ENCODE measurements around the gene XXYLT1.
"Not testable (repeated sequence)": the region's sequence is repeated elsewhere in the genome, so short reads cannot be mapped to it uniquely, and the experiment has no call there.

XXYLT1 gene

DNA sequence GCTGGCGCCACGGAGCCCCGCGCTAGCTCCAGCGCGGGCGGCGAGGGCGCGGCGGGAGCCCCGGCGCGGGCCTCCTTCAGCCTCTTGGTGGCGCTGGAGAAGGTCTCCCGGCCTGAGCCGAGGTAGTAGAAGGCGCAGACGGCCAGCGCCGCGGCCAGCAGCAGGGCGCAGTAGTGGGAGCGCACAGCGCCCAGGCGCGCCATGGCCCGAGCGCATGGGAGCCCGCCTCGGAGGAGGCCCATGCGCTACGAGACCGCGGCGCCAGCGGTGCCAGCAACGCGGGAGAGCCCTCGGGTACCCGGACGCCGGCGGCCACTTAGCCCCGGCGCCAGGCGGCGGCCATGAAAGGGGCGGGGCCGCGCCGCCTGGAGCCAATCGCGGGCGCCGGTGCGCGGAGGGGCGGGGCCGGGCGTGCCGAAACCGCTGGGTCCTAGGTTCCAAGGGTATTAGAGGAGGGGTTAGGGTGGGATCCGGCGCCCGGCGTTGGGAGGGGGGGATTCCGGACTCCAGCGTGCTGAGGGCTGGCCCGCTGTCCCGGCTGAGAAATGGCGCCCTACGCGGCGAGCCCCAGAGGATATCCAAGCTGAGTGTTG, at the start of gene XXYLT1:
Gene XXYLT1, minus strand, starts transcription at position 343 of the 593 bp plus-strand sequence. Its CDS starts 101 bp downstream, at position 242.
- DNase-seq = peak; percentile 79 to 84

- DNase-seq = no peak
Measured at GRCh38 chr3:195319060-195319459, 48.1 kb upstream of the XXYLT1 start.

GRCh38 chr3:195312714-195313113, 41.8 kb upstream of the XXYLT1 start:
- no peak for DNase-seq

- DNase-seq = no peak
Measured at GRCh38 chr3:195307711-195308110, 36.8 kb upstream of the XXYLT1 start.

DNA sequence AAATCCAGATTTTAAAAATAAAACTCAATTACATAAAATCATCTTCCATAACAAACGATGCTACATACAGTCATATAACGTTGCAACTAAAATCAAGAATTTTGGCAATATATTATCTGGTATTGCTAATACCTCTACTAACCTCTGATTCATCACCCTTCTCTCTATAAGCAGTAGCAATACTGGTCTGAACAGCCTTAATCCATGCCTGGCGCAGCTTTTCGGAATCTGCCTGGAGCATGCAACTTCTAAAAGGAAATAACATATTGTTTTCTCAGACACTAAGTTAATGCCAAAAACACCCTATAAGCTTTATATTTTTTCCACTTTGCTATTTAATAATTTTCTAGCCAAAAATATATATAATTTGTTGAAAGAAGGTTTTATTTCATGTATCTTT, 35.4 kb upstream of the XXYLT1 start:
- no peak for DNase-seq

DNA sequence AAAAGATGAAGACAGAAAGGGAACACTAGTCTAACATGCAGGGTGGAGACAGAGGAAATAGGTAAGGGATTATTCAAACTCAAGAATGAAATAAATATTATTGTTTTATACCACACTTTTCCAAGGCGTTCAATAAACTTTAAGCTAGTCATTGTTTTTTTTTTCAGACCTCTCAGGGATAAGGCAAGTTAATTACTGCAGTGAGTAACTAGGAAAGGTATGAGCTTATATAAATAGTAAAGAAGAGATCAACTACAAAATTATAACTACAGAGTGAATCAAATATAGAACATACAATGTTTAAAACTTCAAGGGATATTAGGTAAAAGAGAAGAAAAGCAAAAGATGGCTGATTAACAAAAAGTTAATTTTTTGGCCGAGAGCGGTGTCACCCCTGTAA, 31.5 kb upstream of the XXYLT1 start:
- no peak for DNase-seq

DNA sequence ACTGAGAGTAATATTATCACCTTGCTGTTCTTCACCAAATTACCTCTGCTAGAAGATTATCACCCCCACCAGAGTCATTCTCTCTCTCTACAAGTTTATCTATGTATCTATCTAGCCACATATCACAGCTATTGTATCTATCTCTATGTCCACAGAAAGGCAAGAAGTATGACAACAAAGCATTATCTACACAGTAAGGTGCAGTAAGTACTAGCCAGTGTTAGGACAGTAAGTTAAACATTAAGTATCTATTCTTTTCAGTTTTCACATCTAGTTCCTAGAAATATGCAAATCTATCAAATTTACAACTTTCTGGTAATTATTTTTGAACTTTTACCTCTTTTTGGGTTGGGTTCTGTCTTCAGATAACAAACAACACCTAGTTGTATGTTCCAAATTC, 26.5 kb upstream of the XXYLT1 start:
- no peak for DNase-seq

GRCh38 chr3:195296662-195297061, 25.7 kb upstream of the XXYLT1 start:
- DNase-seq = no peak

DNA sequence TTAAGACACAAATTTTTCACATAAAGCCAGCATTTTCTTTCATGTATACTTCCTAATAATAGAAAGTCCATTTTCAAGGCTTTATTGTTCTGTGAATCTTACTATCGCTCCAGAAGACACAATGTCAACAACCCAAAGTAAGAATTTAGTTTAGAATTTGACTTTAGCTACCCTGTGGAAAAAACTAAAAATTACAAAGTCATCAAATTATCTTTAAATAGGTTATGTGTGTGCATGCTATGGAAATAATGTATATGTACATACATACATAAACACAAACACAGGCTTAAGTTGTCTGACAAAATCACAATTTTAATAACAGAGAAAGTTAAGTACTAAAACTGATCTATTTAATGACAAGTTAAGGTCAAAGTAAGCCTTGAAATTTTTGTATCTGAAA, 20.2 kb upstream of the XXYLT1 start:
- no peak for DNase-seq

GRCh38 chr3:195290643-195291042, 19.7 kb upstream of the XXYLT1 start:
- DNase-seq = not testable (repeated sequence)

GRCh38 chr3:195286115-195286872, 15.3 kb upstream of the XXYLT1 start:
- no peak for DNase-seq

- DNase-seq = no peak
Measured at GRCh38 chr3:195285372-195285771, 14.4 kb upstream of the XXYLT1 start.

GRCh38 chr3:195284842-195285241, 13.9 kb upstream of the XXYLT1 start:
- no peak for DNase-seq

DNA sequence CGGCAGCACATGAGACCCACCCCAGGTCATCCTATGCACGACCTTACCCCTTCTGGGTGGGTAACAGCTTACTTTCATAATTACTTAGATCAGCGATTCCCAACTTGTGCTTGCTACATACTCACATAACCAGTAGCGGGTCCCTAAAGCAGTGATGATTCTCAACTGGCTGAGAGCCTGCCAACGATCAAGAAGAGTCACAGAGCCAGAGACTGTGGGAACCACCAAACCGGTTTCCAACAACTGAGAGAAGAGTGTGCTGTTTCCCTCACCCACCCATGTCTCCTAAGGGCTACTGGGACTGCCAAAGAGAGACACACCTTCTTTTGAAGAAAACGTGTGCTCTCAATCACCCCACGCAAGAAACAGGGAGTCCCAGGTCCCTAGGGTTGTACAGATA, 12.0 kb upstream of the XXYLT1 start:
- no peak for DNase-seq

GRCh38 chr3:195274259-195274966, 3.5 kb upstream of the XXYLT1 start:
- no peak for DNase-seq

DNA sequence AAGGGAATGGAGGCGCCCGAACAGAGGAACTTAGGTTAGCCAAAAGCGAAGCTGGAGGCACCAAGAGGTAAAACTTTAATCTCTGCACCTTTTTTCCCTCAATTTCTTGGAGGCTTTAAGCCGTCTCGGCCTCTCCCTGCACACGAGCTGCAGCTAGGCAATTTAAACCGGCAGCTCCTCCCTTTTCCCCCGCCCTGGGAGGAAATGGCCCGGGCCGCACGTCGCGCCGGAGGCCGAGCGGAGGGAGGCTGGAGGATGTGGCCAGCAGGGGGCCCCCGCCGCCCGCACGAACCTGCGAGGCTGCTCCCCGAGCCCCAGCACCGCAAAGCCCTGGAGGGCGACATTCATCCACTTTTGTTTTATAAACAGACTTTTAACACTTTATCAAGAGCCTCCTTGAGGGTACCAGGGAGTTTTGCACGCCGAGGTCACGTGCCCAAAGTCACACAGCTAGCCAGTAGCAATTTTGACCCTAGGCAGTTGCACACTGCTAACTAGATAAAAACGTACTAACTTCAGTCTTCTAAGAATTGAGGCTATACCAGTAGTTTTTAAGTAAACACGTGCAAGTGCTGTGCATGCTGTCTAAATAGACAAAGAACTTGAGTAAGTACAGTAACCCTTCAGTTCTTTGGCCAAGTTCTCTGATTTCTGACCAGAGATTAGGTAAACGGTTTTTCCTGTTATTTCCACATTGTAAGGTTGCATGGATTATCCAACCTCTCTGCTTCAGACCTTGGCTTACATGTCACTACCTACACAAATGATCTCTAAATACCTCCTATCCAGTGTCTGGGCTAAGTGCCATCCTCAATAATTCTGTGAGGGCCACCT, 668 bp upstream of the XXYLT1 start:
- peak; percentile 85 to 88 for DNase-seq

GRCh38 chr3:195270079-195270816, 711 bp downstream of the XXYLT1 start:
- peak; percentile 41 to 57 for DNase-seq

DNA sequence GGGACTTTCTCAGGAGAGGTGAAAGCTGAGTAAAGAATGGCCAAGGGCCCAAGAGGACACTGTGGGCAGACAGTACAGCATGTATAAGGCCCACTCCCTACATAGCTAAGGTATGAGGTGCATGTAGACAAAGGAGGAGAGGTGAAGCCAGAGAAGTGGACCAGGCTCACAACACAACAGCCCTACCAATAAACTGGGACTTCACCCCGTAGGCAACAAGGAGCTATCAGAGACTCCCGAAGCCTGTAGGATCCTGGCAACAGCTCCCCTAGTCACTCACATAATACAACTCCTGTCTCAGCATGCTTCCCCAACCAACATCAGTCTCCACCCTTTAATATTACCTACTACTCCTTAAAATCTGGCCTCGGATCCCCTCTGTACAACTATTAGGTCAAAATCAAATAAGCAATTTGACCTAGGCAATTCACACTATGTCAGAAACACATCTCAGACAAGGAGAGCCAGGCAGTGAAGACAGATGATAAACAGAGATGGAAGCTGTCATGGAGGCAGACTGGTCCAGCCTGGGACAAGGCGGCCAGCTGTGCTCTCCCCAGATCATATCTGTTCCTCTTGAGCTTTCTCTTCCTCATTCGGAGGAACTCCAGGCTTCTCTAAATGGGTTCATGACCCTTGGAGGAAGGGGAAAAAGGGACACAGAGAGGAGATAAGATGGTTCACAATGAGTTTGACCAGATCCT, 1.4 kb downstream of the XXYLT1 start:
- DNase-seq = peak; percentile 41 to 53

- DNase-seq = no peak
Measured at GRCh38 chr3:195268576-195269309, 2.2 kb downstream of the XXYLT1 start.

DNA sequence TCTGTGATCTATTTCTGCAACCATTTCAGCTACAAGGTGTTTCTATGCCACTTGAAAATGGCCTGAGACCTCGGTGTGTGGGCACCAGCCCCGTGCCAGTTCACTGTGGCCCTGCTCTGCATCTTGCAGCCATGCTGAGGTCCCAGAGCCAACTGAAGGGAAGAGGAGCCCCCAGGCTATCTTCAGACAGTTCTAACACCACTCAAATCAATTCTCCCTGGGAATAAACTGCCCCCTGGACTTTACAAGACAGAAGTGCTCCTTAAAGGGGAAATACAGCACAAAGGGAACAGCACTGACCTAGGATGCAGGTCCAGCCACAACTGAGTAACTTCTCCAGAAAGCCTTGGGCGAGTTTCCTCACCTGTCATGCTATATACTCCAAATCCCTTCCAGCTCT, 3.9 kb downstream of the XXYLT1 start:
- no peak for DNase-seq

GRCh38 chr3:195266428-195266827, 4.5 kb downstream of the XXYLT1 start:
- DNase-seq = no peak

Data from AML-193 (cell line).